Hematopoietic multipotent progenitor cell treated with erythropoietin and hydrocortisone succinate and interleukin-3 and kit ligand, for 4 days (in vitro differentiated cells): ENCODE measurements around the gene PRR22.
A peak's percentile ranks its signal among the peaks of the same experiment; 100 is the strongest.

Experiments
- DNase-seq: peaks from one replicate; pipeline ENCODE4 v3.0.0-alpha.2; 2015

PRR22 gene

GRCh38 chr19:5784581-5785147 is at the start of gene PRR22:
Gene PRR22, minus strand, starts transcription at chr19:5784746. Its CDS starts 86 bp downstream, at chr19:5784660.
- no peak for DNase-seq

- DNase-seq = no peak
These were observed 48.1 kb upstream of the PRR22 start for GRCh38 chr19:5832527-5833216.

- no peak for DNase-seq
These were observed 47.5 kb upstream of the PRR22 start for GRCh38 chr19:5832061-5832460.

- DNase-seq = no peak
These were observed 46.6 kb upstream of the PRR22 start for GRCh38 chr19:5831159-5831558.

GRCh38 chr19:5829567-5830310 is 45.2 kb upstream of the PRR22 start:
- no peak for DNase-seq

GRCh38 chr19:5828661-5829566 is 44.4 kb upstream of the PRR22 start:
- peak; percentile 64 for DNase-seq

- peak; percentile 96 for DNase-seq
These were observed 43.5 kb upstream of the PRR22 start for GRCh38 chr19:5827891-5828660.

GRCh38 chr19:5827342-5827890 is 42.9 kb upstream of the PRR22 start:
- DNase-seq = no peak

- DNase-seq = peak; percentile 78
These were observed 42.2 kb upstream of the PRR22 start for GRCh38 chr19:5826531-5827341.

- DNase-seq = no peak
These were observed 40.6 kb upstream of the PRR22 start for GRCh38 chr19:5825178-5825577.

GRCh38 chr19:5824751-5825150 is 40.2 kb upstream of the PRR22 start:
- no peak for DNase-seq

- no peak for DNase-seq
These were observed 39.2 kb upstream of the PRR22 start for GRCh38 chr19:5823579-5824281.

- no peak for DNase-seq
These were observed 37.8 kb upstream of the PRR22 start for GRCh38 chr19:5822181-5822844.

GRCh38 chr19:5821521-5822180 is 37.1 kb upstream of the PRR22 start:
- no peak for DNase-seq

GRCh38 chr19:5820785-5821184 is 36.2 kb upstream of the PRR22 start:
- DNase-seq = no peak

- no peak for DNase-seq
These were observed 34.0 kb upstream of the PRR22 start for GRCh38 chr19:5818594-5818993.

GRCh38 chr19:5817218-5817617 is 32.7 kb upstream of the PRR22 start:
- DNase-seq = no peak

GRCh38 chr19:5814852-5815246 is 30.3 kb upstream of the PRR22 start:
- DNase-seq = no peak
